ENCODE results near the gene ARL6IP6.
"Not testable (repeated sequence)": the region's sequence is repeated elsewhere in the genome, so short reads cannot be mapped to it uniquely, and the experiment has no call there.

Gene ARL6IP6

GRCh38 chr2:152761214-152761613, 42.8 kb downstream of the ARL6IP6 start:
- DNase-seq (ENCODE audit: low read depth in 2 of 2) = peak; percentile 25 to 29
- no peak for TF ChIP-seq CTCF (IDR thresholded peaks at IDR 0.05; ENCODE audit: low read depth, low read length)
- H3K4me3 ChIP-seq (replicated peaks in 1 of 2; ENCODE audit: low read depth in 2 of 2, low read length in 2 of 2) = no peak overlapping the region

- DNase-seq (ENCODE audit: low read depth in 2 of 2) = peak; percentile 90 to 96
- no peak overlapping the region for H3K4me3 ChIP-seq (replicated peaks in 1 of 2; ENCODE audit: low read depth in 2 of 2, low read length in 2 of 2)
- no peak for TF ChIP-seq CTCF (IDR thresholded peaks at IDR 0.05; ENCODE audit: low read depth, low read length)
Observed at GRCh38 chr2:152762202-152762601, 43.8 kb downstream of the ARL6IP6 start.

GRCh38 chr2:152763208-152763607, 44.8 kb downstream of the ARL6IP6 start:
- DNase-seq (ENCODE audit: low read depth in 2 of 2); H3K4me3 ChIP-seq (replicated peaks in 1 of 2; ENCODE audit: low read depth in 2 of 2, low read length in 2 of 2): not testable (repeated sequence)

- no peak for DNase-seq (ENCODE audit: low read depth in 2 of 2)
- TF ChIP-seq CTCF (IDR thresholded peaks at IDR 0.05; ENCODE audit: low read depth, low read length) = no peak
- no peak overlapping the region for H3K4me3 ChIP-seq (replicated peaks in 1 of 2; ENCODE audit: low read depth in 2 of 2, low read length in 2 of 2)
Observed at GRCh38 chr2:152763651-152764050, 45.2 kb downstream of the ARL6IP6 start.

- TF ChIP-seq CTCF (IDR thresholded peaks at IDR 0.05; ENCODE audit: low read depth, low read length) = no peak
- peak; percentile 53 to 76 for DNase-seq (ENCODE audit: low read depth in 2 of 2)
- no peak overlapping the region for H3K4me3 ChIP-seq (replicated peaks in 1 of 2; ENCODE audit: low read depth in 2 of 2, low read length in 2 of 2)
Observed at GRCh38 chr2:152766928-152767327, 48.5 kb downstream of the ARL6IP6 start.

GRCh38 chr2:152781175-152781574, 62.8 kb downstream of the ARL6IP6 start:
- TF ChIP-seq CTCF (IDR thresholded peaks at IDR 0.05; ENCODE audit: low read depth, low read length) = no peak
- H3K4me3 ChIP-seq (replicated peaks in 1 of 2; ENCODE audit: low read depth in 2 of 2, low read length in 2 of 2) = no peak overlapping the region
- DNase-seq (ENCODE audit: low read depth in 2 of 2) = no peak

- no peak for DNase-seq (ENCODE audit: low read depth in 2 of 2)
- no peak overlapping the region for H3K4me3 ChIP-seq (replicated peaks in 1 of 2; ENCODE audit: low read depth in 2 of 2, low read length in 2 of 2)
- TF ChIP-seq CTCF (IDR thresholded peaks at IDR 0.05; ENCODE audit: low read depth, low read length) = no peak
Observed at GRCh38 chr2:152782171-152782570, 63.8 kb downstream of the ARL6IP6 start.

Data from cardiac fibroblast (primary cell).